Epithelial cell of proximal tubule (primary cell): Measurements from ENCODE around the gene VSIG8. TPM values are rescaled to one million over a fixed set of nuclear protein-coding genes. Genes with fewer than 3 reads are reported as not detected.

Experiments
- DNase-seq: peaks from one replicate; pipeline ENCODE4 v3.0.0-alpha.2; 2011; ENCODE audit warnings: low read depth
- H3K4me3 ChIP-seq: 2 replicates; pipeline ENCODE4 v1.5.1; 2011; ENCODE audit warnings: low read depth, mild to moderate bottlenecking, low read length
- CTCF ChIP-seq: conservative IDR thresholded peaks from 2 replicates; pipeline ENCODE4 v1.5.1; 2012; ENCODE audit warnings: low read depth, mild to moderate bottlenecking, low read length
- total RNA-seq: library from RNA; depleted of rRNA; stranded (reverse); fragments of >200 nt; gene quantifications from 2 replicates; pipeline ENCODE4 v1.2.3, GENCODE V29; 2015

VSIG8 gene
- total RNA-seq, 1 donor from 2014 or later: not detected

GRCh38 chr1:159815926-159816325 is 46.5 kb downstream of the VSIG8 start:
- H3K4me3 ChIP-seq: no peak overlapping the region
- no peak for DNase-seq
- no peak for TF ChIP-seq CTCF

- TF ChIP-seq CTCF: no peak
- DNase-seq: no peak
Observed at GRCh38 chr1:159804924-159805323, 57.5 kb downstream of the VSIG8 start.

More at GRCh38 chr1:159804924-159805323, 57.5 kb downstream of the VSIG8 start:
- H3K4me3 ChIP-seq: no peak overlapping the region

Other genes with a start within 250 kb of the VSIG8 start
- not detected in 2 replicates for gene CRP, start 148.1 kb downstream of the VSIG8 start, total RNA-seq
- gene DUSP23, start 81.7 kb downstream of the VSIG8 start, total RNA-seq: 54.5 and 83.5 TPM in 2 replicates
- not detected in 2 replicates for gene FCRL6, start 60.3 kb downstream of the VSIG8 start, total RNA-seq
- not detected in 2 replicates for gene SLAMF8, start 35.8 kb downstream of the VSIG8 start, total RNA-seq
- 0.46 and 0.65 TPM in 2 replicates for gene CFAP45, start 37.5 kb upstream of the VSIG8 start, total RNA-seq
- gene TAGLN2, start 62.9 kb upstream of the VSIG8 start, total RNA-seq: 584 and 1,256 TPM in 2 replicates
- 1.4 and 2.0 TPM in 2 replicates for gene IGSF9, start 83.0 kb upstream of the VSIG8 start, total RNA-seq
- gene SLAMF9, start 91.6 kb upstream of the VSIG8 start, total RNA-seq: not detected in 2 replicates
- 2.2 and 2.5 TPM in 2 replicates for gene PIGM, start 169.3 kb upstream of the VSIG8 start, total RNA-seq
- gene KCNJ10, start 207.5 kb upstream of the VSIG8 start, total RNA-seq: not detected in 2 replicates
- gene KCNJ9, start 218.9 kb upstream of the VSIG8 start, total RNA-seq: not detected in 2 replicates
- gene IGSF8, start 236.0 kb upstream of the VSIG8 start, total RNA-seq: 28.4 and 33.3 TPM in 2 replicates